ENCODE data around the gene ETS1.

Gene ETS1

GRCh38 chr11:128592454-128592853, 5.1 kb upstream of the ETS1 start:
- DNase-seq, result no peak

- no peak for DNase-seq
Observed at GRCh38 chr11:128590587-128590986, 3.2 kb upstream of the ETS1 start.

GRCh38 chr11:128589998-128590397, 2.6 kb upstream of the ETS1 start:
- DNase-seq, result no peak

- DNase-seq, result no peak
Observed at GRCh38 chr11:128588093-128588492, 735 bp upstream of the ETS1 start.

GRCh38 chr11:128586689-128587088, 669 bp downstream of the ETS1 start:
- no peak for DNase-seq

- DNase-seq, result no peak
Observed at GRCh38 chr11:128585498-128586238, 1.7 kb downstream of the ETS1 start.

- no peak for DNase-seq
Observed at GRCh38 chr11:128584253-128584652, 3.1 kb downstream of the ETS1 start.

- DNase-seq, result peak; percentile 91
Observed at GRCh38 chr11:128582496-128583366, 4.6 kb downstream of the ETS1 start.

- no peak for DNase-seq
Observed at GRCh38 chr11:128581561-128582272, 5.6 kb downstream of the ETS1 start.

GRCh38 chr11:128580612-128581011, 6.7 kb downstream of the ETS1 start:
- DNase-seq, result no peak

GRCh38 chr11:128579798-128580504, 7.4 kb downstream of the ETS1 start:
- peak; percentile 40 for DNase-seq

GRCh38 chr11:128576555-128576954, 10.8 kb downstream of the ETS1 start:
- no peak for DNase-seq

GRCh38 chr11:128575961-128576350, 11.4 kb downstream of the ETS1 start:
- DNase-seq, result no peak

- no peak for DNase-seq
Observed at GRCh38 chr11:128575174-128575960, 12.0 kb downstream of the ETS1 start.

GRCh38 chr11:128574576-128575011, 12.8 kb downstream of the ETS1 start:
- peak; percentile 74 for DNase-seq

GRCh38 chr11:128573638-128574037, 13.7 kb downstream of the ETS1 start:
- no peak for DNase-seq

GRCh38 chr11:128572965-128573364, 14.4 kb downstream of the ETS1 start:
- no peak for DNase-seq

- no peak for DNase-seq
Observed at GRCh38 chr11:128570632-128571031, 16.7 kb downstream of the ETS1 start.

- no peak for DNase-seq
Observed at GRCh38 chr11:128569291-128569690, 18.1 kb downstream of the ETS1 start.

GRCh38 chr11:128568166-128568778, 19.1 kb downstream of the ETS1 start:
- no peak for DNase-seq

GRCh38 chr11:128567130-128567529, 20.2 kb downstream of the ETS1 start:
- no peak for DNase-seq

Data from fibroblast of skin of right biceps (primary cell).